MG63 (cell line): Measurements from ENCODE around the gene ALMS1. TPM values are rescaled to one million over a fixed set of nuclear protein-coding genes. Genes with fewer than 3 reads are reported as not detected.
A peak's percentile ranks its signal among the peaks of the same experiment; 100 is the strongest.

Experiments used
- DNase-seq: peaks from one replicate; pipeline ENCODE4 v3.0.0-alpha.2; 2020
- H3K27me3 ChIP-seq: fragments of 250-450 bp; sonication (Bioruptor Pico); 2 replicates; pipeline ENCODE4 v1.5.1; 2020; ENCODE audit warnings: mild to moderate bottlenecking, moderate library complexity
- H3K36me3 ChIP-seq: fragments of 250-450 bp; sonication (Bioruptor Pico); 2 replicates; pipeline ENCODE4 v1.5.1; 2020; ENCODE audit warnings: mild to moderate bottlenecking, moderate library complexity
- H3K4me3 ChIP-seq: fragments of 250-450 bp; sonication (Bioruptor Pico); 2 replicates; pipeline ENCODE4 v1.5.1; 2020; ENCODE audit warnings: mild to moderate bottlenecking, moderate library complexity
- H3K9me3 ChIP-seq: fragments of 250-450 bp; sonication (Bioruptor Pico); 2 replicates; pipeline ENCODE4 v1.5.1; 2020; ENCODE audit warnings: mild to moderate bottlenecking, moderate library complexity
- total RNA-seq: library from RNA; depleted of rRNA; stranded (reverse); fragments of >200 nt; shearing (Covaris generic); gene quantifications from 2 replicates; pipeline ENCODE4 v1.2.3, GENCODE V29; 2014; ENCODE audit warnings: low replicate concordance

Gene ALMS1
- total RNA-seq, 1 experiment from 2014 or later, result 7.1 TPM

DNA sequence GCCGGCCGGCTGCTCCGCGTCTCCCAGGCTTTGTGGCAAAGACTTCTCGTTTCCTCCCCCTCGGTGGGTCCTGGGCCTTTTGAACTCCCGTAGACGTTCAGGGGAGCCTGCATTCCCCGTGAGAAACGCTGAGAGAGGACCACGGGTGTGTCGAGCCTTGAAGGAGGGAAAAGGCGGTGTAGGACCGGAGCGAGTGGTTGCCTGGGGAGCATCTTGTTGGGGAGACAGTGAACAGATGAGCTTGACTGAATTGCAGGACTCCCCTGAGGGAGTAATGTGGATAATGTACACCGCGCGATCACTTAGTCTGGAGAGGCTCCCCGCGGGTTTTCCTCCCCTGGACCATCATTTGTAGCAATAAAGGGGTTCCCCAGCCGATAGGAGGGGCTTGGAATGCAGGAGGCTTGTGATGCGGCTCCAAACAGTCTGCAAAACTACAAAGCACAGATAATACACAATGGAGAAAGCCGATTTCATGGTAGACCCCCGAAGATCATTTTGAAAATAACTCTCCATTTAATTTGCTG is 769 bp downstream of the ALMS1 start:
- Histone ChIP-seq H3K36me3 (no peaks in the 10 kb centered on the region), H3K27me3 (peaks cover 8% of the 10 kb centered on the region), H3K9me3 (no peaks in the 10 kb centered on the region), H3K4me3 (peak overlapping the region; percentile 97)
- DNase-seq, result no peak

DNA sequence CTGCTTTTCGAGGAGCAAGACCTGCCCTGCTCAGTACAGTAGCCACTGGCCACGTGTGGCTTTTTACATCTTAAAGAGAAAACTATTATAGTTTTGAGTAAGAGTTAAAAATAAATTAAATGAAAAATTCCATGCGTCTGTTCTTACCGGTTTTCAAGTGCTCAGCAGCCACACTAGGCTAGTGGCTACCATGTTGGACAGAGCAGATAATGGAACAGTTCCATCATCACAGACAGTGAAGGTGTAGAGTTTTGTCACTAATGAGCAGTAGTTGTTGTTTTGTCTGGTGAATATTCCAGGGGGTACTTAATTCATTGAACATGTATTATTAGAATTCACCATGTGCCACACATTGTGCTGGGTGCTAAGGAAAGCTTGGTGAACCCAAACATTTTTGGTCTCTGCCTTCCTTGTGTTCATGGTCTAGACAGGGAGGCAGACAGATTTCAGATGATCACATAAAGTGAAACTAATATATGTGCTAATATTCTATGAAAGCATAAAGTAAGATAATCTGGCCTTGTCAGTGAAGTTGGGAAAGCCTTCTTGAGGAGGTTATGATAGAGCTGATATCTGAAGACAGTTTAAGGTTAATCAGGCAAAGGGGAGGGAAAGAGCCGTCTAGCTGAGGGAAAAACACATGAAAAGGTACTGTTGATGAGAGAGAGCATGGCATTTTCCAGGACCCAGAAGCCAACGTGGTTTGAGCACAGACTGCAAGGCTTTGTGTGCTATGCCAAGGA is 1.4 kb downstream of the ALMS1 start:
- DNase-seq, result no peak
- Histone ChIP-seq H3K9me3 (no peaks in the 10 kb centered on the region), H3K27me3 (peaks cover 4% of the 10 kb centered on the region; the same call in 1 of the 2 replicates), H3K4me3 (peak overlapping the region; percentile 97), H3K36me3 (no peaks in the 10 kb centered on the region)

DNA sequence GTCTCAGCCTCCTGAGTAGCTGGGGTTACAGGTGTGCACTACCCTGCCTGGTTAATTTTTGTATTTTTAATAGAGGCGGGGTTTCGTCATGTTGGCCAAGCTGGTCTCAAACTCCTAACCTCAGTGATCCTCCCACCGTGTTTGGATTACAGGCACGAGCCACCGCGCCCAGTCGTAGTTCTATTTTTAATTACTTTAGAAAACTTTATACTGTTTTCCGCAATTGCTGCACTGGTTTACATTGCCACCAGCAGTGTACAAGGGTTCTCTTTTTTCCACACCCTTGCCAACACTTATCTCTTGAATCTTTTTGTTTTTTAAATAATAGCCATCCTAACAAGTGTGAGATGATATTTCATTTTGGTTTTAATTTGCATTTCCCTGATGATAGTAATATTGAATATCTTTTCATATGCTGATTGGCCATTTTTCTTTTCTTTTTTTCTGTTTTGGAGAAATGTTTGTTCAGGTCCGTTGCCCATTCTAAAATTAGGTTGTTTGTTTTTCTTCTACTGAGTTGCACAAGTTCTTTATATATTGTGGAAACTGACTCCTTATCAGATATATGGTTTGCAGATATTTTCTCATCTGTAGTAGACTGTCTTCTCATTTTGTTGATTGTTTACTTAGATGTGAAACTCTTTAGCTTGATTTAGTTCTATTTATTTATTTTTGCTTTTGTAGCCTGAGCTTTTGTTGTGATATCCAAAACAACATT is 16.9 kb downstream of the ALMS1 start:
- Histone ChIP-seq H3K9me3 (peaks cover 17% of the 10 kb centered on the region), H3K4me3 (no peak overlapping the region), H3K27me3 (no peaks in the 10 kb centered on the region), H3K36me3 (no peaks in the 10 kb centered on the region; the same call in 1 of the 2 replicates)
- DNase-seq, result no peak

DNA sequence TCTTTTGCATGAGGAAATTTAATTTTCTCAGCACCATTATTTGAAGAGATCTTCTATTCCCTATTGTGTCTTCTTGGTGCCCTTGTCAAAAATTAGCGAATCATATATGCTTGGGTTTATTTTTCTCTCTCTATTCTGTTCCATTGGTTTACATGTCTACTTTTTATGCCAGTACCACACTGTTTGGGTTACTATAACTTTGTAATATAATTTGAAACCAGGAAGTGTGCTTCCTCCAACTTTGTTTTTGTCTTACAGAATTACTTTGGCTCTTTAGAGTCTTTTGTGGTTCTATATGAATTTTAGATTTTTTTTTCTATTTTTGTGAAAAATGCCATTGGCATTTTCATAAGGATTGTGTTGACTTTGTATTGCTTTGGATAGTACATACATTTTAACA is 17.6 kb downstream of the ALMS1 start:
- Histone ChIP-seq H3K9me3 (peaks cover 17% of the 10 kb centered on the region), H3K4me3 (no peak overlapping the region), H3K27me3 (no peaks in the 10 kb centered on the region), H3K36me3 (no peaks in the 10 kb centered on the region; the same call in 1 of the 2 replicates)
- no peak for DNase-seq

DNA sequence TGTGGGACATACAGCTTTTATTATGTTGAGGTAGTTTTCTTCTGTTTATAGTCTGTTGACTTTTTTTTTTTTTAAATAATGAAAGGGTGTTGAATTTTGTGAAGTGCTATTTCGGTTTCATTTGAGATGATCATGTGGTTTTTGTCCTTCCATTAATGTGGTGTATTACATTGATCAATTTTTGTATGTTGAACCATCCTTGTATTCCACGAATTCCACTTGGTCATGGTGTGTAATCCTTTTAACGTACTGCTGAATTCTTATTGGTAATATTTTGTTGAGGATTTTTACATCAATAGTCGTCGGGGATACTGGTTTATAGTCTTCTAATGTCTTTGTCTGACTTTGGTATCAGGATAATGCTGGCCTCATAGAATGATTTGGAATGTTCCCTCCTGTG is 18.8 kb downstream of the ALMS1 start:
- no peak for DNase-seq
- Histone ChIP-seq H3K9me3 (peaks cover 11% of the 10 kb centered on the region), H3K4me3 (no peak overlapping the region), H3K36me3 (no peaks in the 10 kb centered on the region; the same call in 1 of the 2 replicates), H3K27me3 (no peaks in the 10 kb centered on the region)

DNA sequence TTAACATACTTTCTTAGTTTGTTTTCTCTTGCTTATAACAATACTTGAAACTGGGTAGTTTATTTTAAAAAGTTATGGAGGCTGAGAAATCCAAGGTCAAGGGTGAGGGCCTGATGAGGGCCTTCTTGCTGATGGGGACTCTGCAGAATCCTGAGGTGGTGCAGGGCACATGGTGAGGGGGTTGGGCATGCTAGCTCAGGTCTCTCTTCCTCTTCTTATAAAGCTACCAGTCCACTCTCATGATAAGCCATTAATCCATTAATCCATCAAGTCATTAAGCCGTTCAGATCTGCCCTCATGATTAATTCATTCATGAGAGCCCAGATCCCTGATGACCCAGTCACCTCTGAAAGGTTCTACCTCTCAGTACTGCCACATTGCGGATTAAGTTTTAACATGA is 21.4 kb downstream of the ALMS1 start:
- peaks cover 5% of the 10 kb centered on the region; the same call in 1 of the 2 replicates for H3K36me3 ChIP-seq
- H3K9me3 ChIP-seq, result peaks cover 11% of the 10 kb centered on the region
- H3K27me3 ChIP-seq, result no peaks in the 10 kb centered on the region
- no peak overlapping the region for H3K4me3 ChIP-seq
- no peak for DNase-seq

DNA sequence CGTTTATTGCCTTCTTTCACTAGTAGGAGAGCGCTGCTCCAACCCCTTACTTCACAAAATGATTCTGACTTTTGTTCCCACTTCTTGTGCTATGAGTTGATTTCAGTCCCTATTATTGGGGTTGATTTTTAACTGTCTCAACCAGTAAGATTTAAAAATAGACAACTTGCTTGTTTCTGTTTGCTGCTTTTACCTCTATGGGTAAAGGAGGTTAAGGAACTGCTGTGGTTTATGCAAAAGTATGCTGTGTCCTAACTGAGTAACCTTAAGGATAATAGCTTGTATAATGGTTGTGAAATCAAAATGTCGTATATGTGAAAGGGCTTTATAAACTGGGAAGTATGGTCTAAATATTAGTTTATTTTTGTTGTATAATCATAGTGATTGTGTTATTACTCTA is 22.6 kb downstream of the ALMS1 start:
- DNase-seq, result no peak
- Histone ChIP-seq H3K4me3 (no peak overlapping the region), H3K9me3 (peaks cover 5% of the 10 kb centered on the region), H3K27me3 (no peaks in the 10 kb centered on the region), H3K36me3 (peaks cover 5% of the 10 kb centered on the region; the same call in 1 of the 2 replicates)

DNA sequence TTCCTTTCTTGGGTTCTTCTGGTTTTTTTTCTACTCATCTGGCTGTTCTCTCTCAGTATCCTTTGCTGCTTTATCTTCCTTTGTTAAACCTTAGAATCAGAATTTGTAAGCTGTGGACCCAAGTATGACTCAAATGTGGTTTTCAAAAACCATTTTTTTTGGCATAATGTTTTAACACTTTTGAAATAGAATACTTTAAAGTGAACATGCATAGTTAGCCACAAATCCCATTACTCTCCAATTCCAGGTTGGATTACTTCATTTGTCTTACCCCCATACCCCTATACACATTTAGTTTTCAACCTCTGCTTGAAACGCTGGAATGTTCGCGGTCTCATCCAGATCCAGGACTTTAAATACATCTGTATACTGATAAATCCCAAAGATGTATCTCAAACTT is 29.1 kb downstream of the ALMS1 start:
- H3K4me3 ChIP-seq, result no peak overlapping the region
- no peak for DNase-seq
- no peaks in the 10 kb centered on the region for H3K9me3 ChIP-seq
- H3K36me3 ChIP-seq, result peaks cover 10% of the 10 kb centered on the region; the same call in 1 of the 2 replicates
- no peaks in the 10 kb centered on the region for H3K27me3 ChIP-seq

DNA sequence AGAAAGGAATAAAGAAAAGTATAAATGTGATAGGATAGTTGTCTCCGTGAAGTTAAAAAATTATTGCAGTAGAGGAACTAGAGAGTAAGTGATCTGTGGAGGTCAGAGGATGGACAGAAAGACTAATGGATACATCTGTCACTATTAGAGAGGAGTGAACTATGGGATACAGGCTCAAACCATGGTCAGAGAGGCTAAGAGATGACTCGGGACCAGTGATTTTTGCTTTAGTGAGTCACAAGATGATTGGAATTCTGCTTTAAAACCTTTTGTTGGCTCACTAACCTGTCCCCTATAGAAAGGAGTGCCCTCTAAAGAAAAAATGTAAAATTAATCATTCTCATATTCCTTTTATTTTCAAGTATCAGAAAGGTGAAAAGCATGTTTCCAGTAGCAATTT is 30.3 kb downstream of the ALMS1 start:
- no peak for DNase-seq
- Histone ChIP-seq H3K27me3 (no peaks in the 10 kb centered on the region), H3K36me3 (peaks cover 6% of the 10 kb centered on the region; the same call in 1 of the 2 replicates), H3K4me3 (no peak overlapping the region), H3K9me3 (no peaks in the 10 kb centered on the region)

DNA sequence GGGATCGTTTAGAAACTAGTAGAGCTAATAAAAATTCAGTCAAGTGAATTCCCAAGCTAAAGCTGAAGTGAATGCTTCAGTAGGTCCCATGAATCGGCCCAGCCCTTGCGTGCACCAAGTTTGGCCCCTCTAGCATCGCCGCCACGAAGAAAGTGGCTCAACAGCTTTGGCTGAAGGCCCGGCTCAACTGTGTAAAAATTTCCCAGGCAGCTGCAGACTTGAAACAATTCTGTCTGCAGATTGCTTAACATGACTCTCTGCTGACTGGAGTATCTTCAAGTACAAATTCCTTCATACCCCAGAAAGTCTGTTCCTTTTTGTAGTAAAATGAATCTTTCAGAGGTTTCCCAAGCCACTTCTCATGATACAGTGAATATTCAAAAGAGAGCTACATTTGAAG is 32.7 kb downstream of the ALMS1 start:
- Histone ChIP-seq H3K4me3 (no peak overlapping the region), H3K9me3 (no peaks in the 10 kb centered on the region), H3K27me3 (no peaks in the 10 kb centered on the region), H3K36me3 (peaks cover 6% of the 10 kb centered on the region; the same call in 1 of the 2 replicates)
- DNase-seq, result peak; percentile 78

DNA sequence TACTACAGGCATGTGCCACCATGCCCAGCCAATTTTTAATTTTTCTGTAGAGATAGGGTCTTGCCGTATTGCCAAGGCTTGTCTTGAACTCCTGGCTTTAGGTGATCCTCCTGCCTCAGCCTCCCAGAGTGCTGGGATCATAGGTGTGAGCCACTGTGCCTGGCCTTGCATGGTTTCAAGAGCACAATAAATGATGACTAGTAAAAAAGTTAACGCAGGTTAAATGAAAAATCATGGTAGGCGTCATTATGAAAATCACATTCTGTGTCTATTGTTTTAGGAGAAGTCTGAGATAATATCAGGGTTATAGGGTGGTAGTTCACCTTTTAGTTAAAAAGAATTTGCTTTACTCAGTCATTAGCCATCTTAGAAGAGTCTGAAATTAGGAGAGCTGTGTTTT is 38.3 kb downstream of the ALMS1 start:
- no peak for DNase-seq
- no peak overlapping the region for H3K4me3 ChIP-seq
- peaks cover 12% of the 10 kb centered on the region; the same call in 1 of the 2 replicates for H3K36me3 ChIP-seq
- H3K27me3 ChIP-seq, result no peaks in the 10 kb centered on the region
- no peaks in the 10 kb centered on the region for H3K9me3 ChIP-seq

DNA sequence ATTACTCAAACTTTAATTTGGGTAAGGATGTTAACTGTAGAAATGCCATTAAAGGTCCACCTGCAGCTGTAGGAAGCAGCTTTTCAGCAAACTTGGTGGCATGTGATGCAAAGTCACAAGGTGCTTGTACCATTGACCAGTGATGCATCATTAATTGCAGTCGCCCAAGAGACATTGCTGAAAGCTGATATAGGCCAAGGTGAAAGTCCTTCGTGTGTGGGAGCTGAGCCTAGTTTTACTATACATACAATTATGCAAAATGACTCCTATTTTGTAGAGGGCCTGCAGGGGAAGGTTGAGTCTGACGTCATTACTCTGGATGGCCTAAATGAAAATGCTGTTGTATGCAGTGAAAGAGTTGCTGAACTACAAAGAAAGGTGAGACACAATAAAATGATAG is 40.5 kb downstream of the ALMS1 start:
- H3K36me3 ChIP-seq, result peaks cover 6% of the 10 kb centered on the region
- H3K27me3 ChIP-seq, result no peaks in the 10 kb centered on the region
- DNase-seq, result no peak
- H3K9me3 ChIP-seq, result no peaks in the 10 kb centered on the region
- no peak overlapping the region for H3K4me3 ChIP-seq

DNA sequence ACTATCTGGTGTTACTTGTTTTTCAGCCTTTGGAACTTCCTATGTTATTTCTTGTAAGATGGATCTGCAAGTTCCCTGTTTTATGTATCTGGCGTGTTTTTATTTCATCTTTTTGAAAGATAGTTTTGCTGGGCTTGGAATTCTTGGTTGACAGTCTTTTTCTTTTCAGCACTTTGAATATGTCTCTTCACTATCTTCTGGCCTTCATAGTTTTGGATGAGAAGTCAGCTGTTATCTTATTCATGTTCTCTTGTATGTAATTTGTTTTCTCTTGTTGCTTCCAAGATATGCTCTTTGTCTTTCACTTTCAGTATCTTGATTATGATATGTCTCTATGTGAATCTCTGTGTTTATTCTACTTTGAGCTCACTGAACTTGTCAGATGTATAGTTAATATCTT is 50.4 kb downstream of the ALMS1 start:
- H3K4me3 ChIP-seq, result no peak overlapping the region
- H3K36me3 ChIP-seq, result peaks cover 26% of the 10 kb centered on the region
- no peaks in the 10 kb centered on the region for H3K27me3 ChIP-seq
- DNase-seq, result no peak
- peaks cover 10% of the 10 kb centered on the region for H3K9me3 ChIP-seq

DNA sequence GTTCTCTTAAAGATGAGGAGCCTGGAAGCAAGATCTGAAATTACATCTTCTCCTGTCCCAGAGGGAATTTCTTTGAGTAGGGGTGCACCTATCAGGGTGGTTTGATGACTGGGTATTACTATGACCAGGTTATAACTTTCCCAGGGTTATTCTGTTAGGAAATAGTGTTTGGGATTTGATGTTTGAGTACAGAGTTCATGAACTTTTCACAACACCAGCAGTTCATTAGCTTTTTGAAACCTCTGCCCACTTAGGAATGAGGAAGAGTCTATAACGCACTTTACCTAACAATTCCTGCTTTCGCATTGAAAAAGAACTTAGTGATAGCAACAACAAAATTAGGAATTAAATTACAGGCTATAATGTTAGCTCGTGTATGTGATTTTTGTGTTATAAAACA is 58.6 kb downstream of the ALMS1 start:
- no peak for DNase-seq
- Histone ChIP-seq H3K36me3 (peaks cover 3% of the 10 kb centered on the region; the same call in 1 of the 2 replicates), H3K27me3 (no peaks in the 10 kb centered on the region), H3K4me3 (no peak overlapping the region), H3K9me3 (no peaks in the 10 kb centered on the region)

DNA sequence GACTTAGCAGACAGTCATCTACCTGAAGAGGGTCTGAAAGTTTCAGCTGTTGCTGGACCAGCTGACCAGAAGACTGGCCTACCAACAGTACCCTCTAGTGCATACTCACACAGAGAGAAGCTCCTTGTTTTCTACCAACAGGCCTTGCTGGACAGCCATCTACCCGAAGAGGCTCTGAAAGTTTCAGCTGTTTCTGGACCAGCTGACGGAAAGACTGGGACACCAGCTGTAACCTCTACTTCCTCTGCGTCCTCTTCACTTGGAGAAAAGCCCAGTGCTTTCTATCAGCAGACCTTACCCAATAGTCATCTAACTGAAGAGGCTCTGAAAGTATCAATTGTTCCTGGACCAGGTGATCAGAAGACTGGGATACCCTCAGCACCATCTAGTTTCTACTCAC is 63.2 kb downstream of the ALMS1 start:
- DNase-seq, result no peak
- Histone ChIP-seq H3K27me3 (no peaks in the 10 kb centered on the region), H3K9me3 (no peaks in the 10 kb centered on the region), H3K4me3 (no peak overlapping the region), H3K36me3 (peaks cover 9% of the 10 kb centered on the region; the same call in 1 of the 2 replicates)

DNA sequence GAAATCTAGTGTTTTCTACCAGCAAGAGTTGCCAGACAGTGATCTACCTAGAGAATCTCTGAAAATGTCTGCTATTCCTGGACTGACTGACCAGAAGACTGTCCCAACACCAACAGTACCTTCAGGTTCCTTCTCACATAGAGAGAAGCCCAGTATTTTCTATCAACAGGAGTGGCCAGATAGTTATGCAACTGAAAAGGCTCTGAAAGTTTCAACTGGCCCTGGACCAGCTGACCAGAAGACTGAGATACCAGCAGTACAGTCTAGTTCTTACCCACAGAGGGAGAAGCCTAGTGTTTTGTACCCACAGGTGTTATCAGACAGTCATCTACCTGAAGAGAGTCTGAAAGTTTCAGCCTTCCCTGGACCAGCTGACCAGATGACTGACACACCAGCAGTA is 63.8 kb downstream of the ALMS1 start:
- no peak for DNase-seq
- no peaks in the 10 kb centered on the region for H3K9me3 ChIP-seq
- H3K4me3 ChIP-seq, result no peak overlapping the region
- peaks cover 11% of the 10 kb centered on the region; the same call in 1 of the 2 replicates for H3K36me3 ChIP-seq
- no peaks in the 10 kb centered on the region for H3K27me3 ChIP-seq

DNA sequence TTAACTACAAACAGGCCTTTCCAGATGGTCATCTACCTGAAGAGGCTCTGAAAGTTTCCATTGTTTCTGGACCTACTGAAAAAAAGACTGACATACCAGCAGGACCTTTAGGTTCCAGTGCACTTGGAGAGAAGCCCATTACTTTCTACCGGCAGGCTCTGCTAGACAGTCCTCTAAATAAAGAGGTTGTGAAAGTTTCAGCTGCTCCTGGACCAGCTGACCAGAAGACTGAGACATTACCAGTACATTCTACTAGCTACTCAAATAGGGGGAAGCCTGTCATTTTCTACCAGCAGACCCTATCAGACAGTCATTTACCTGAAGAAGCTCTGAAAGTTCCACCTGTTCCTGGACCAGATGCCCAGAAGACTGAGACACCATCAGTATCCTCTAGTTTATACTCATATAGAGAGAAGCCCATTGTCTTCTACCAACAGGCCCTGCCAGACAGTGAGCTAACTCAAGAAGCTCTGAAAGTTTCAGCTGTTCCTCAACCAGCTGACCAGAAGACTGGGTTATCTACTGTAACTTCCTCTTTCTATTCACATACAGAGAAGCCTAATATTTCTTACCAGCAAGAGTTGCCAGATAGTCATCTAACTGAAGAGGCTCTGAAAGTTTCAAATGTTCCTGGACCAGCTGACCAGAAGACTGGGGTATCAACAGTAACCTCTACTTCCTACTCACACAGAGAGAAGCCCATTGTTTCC is 65.8 kb downstream of the ALMS1 start:
- no peaks in the 10 kb centered on the region for H3K9me3 ChIP-seq
- no peaks in the 10 kb centered on the region for H3K27me3 ChIP-seq
- H3K36me3 ChIP-seq, result peaks cover 12% of the 10 kb centered on the region
- no peak overlapping the region for H3K4me3 ChIP-seq
- no peak for DNase-seq
